NCI-H1092 (cell line): ENCODE results near the gene FOXJ3.

ENCODE experiments used
- DNase-seq: peaks from one replicate; lab custom pipeline; 2025; lab: John Stamatoyannopoulos, UW

FOXJ3 gene

GRCh38 chr1:42335050-42335808 lies at the start of gene FOXJ3:
FOXJ3 (minus strand) TSS chr1:42335235; CDS start chr1:42311093, 24,142 bp downstream.
- DNase-seq = peak; percentile 94

GRCh38 chr1:42381280-42381673 lies 46.2 kb upstream of the FOXJ3 start:
- no peak for DNase-seq

- peak; percentile 82 for DNase-seq
Observed at GRCh38 chr1:42380586-42381279, 45.7 kb upstream of the FOXJ3 start, which contains the start of gene RIMKLA. RIMKLA (plus strand) TSS chr1:42380792; CDS start chr1:42380935, 143 bp downstream.

GRCh38 chr1:42379794-42380585 lies 45.0 kb upstream of the FOXJ3 start:
- peak; percentile 54 for DNase-seq

GRCh38 chr1:42372796-42373195 lies 37.8 kb upstream of the FOXJ3 start:
- DNase-seq = no peak

GRCh38 chr1:42370876-42371549 lies 36.0 kb upstream of the FOXJ3 start:
- no peak for DNase-seq

GRCh38 chr1:42369471-42369870 lies 34.4 kb upstream of the FOXJ3 start:
- DNase-seq = no peak

GRCh38 chr1:42368096-42368795 lies 33.2 kb upstream of the FOXJ3 start:
- no peak for DNase-seq

GRCh38 chr1:42365118-42365517 lies 30.1 kb upstream of the FOXJ3 start:
- DNase-seq = no peak

GRCh38 chr1:42364542-42364941 lies 29.5 kb upstream of the FOXJ3 start:
- no peak for DNase-seq

GRCh38 chr1:42364089-42364488 lies 29.1 kb upstream of the FOXJ3 start:
- DNase-seq = no peak

GRCh38 chr1:42359466-42359865 lies 24.4 kb upstream of the FOXJ3 start:
- no peak for DNase-seq

- DNase-seq = no peak
Observed at GRCh38 chr1:42358791-42359190, 23.8 kb upstream of the FOXJ3 start.

GRCh38 chr1:42350086-42350485 lies 15.1 kb upstream of the FOXJ3 start:
- DNase-seq = peak; percentile 15

GRCh38 chr1:42348498-42348897 lies 13.5 kb upstream of the FOXJ3 start:
- DNase-seq = no peak

- DNase-seq = no peak
Observed at GRCh38 chr1:42343049-42343448, 8.0 kb upstream of the FOXJ3 start.

- DNase-seq = peak; percentile 88
Observed at GRCh38 chr1:42340901-42341300, 5.9 kb upstream of the FOXJ3 start.

GRCh38 chr1:42340093-42340492 lies 5.1 kb upstream of the FOXJ3 start:
- peak; percentile 99 for DNase-seq

GRCh38 chr1:42336978-42337377 lies 1.9 kb upstream of the FOXJ3 start:
- DNase-seq = no peak

GRCh38 chr1:42335809-42336518 lies 929 bp upstream of the FOXJ3 start:
- DNase-seq = peak; percentile 76
